ENCODE data around the gene BBX.

Gene BBX

DNA sequence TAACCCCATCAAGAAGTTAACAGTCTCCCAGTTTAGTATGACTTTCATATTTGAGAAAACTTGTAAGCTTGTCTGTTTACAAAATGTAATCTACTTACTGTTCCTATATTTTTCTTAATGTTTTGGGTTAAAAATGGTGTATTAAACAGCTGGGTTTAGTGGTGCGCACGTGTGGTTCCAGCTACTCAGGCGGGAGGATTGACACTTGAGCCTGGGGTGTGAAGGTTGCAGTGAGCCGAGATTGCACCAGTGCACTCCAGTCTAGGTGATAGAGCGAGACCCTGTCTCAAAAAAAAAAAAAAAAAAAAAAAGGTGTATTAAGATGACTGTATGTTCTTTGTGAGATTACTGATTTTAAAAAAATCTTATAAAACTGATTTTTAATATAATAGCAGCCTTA lies 69.3 kb downstream of the BBX start:
- Mint-ChIP-seq H3K27me3 (no peaks in the 10 kb centered on the region), H3K4me1 (ENCODE audit: low read depth in 2 of 2) (peaks cover 24 to 46% of the 10 kb centered on the region in 2 donors), H3K4me3 (no peak overlapping the region), H3K36me3 (ENCODE audit: insufficient read depth) (no peaks in the 10 kb centered on the region), H3K9me3 (no peaks in the 10 kb centered on the region), H3K27ac (peak overlapping the region in 1 of 2 donors; percentile 1)
- no peak for DNase-seq
- no peak for ATAC-seq (replicated peaks)

DNA sequence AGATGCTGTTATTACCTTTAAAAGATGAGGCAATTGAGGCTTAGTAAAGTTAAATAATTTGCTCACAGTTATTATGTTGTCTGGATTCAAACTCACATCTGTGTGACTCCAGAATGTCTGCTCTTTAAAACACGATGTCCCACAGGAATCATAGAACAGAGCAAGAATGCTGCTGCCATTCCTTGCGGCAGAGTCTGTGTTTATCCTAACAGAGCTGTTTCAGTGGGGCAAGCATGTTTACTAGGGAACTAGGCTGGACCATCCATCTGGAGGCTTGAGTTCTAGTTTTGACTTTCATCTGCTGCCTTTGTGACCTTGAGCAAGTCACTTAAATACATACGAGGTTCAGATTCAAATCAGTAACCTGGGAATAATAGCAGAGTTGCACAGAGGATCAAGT lies 72.1 kb downstream of the BBX start:
- Mint-ChIP-seq H3K4me1 (ENCODE audit: low read depth in 2 of 2) (peaks cover 34 to 56% of the 10 kb centered on the region in 2 donors), H3K36me3 (ENCODE audit: insufficient read depth) (no peaks in the 10 kb centered on the region), H3K27ac (no peak overlapping the region), H3K27me3 (no peaks in the 10 kb centered on the region), H3K4me3 (no peak overlapping the region), H3K9me3 (no peaks in the 10 kb centered on the region)
- ATAC-seq (replicated peaks) (no peak), DNase-seq (no peak)

DNA sequence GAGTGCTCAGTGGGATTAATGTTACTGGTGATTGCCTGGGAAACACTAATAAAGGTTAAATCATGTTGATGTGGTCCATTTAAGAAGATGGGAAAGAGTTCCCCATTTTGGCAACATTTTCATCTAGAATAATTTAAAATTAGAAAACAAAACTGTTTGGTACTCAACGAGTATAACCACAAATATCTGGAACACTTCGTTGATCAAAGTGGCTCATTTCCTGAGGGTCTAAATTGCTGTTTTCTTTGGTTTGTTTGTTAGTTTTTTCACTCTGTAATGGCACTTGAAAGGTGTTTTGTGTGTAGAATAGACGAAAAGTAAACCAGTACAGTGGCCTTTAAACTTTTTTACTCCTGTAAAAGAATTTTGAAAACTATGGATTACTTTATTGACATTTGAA lies 73.9 kb downstream of the BBX start:
- no peak for DNase-seq
- ATAC-seq (replicated peaks): no peak
- peaks cover 42 to 61% of the 10 kb centered on the region in 2 donors for H3K4me1 Mint-ChIP-seq (ENCODE audit: low read depth in 2 of 2)
- no peaks in the 10 kb centered on the region for H3K27me3 Mint-ChIP-seq
- peak overlapping the region in 1 of 2 donors; percentile 22 for H3K4me3 Mint-ChIP-seq
- H3K36me3 Mint-ChIP-seq (ENCODE audit: insufficient read depth): no peaks in the 10 kb centered on the region
- no peak overlapping the region for H3K27ac Mint-ChIP-seq
- no peaks in the 10 kb centered on the region for H3K9me3 Mint-ChIP-seq

DNA sequence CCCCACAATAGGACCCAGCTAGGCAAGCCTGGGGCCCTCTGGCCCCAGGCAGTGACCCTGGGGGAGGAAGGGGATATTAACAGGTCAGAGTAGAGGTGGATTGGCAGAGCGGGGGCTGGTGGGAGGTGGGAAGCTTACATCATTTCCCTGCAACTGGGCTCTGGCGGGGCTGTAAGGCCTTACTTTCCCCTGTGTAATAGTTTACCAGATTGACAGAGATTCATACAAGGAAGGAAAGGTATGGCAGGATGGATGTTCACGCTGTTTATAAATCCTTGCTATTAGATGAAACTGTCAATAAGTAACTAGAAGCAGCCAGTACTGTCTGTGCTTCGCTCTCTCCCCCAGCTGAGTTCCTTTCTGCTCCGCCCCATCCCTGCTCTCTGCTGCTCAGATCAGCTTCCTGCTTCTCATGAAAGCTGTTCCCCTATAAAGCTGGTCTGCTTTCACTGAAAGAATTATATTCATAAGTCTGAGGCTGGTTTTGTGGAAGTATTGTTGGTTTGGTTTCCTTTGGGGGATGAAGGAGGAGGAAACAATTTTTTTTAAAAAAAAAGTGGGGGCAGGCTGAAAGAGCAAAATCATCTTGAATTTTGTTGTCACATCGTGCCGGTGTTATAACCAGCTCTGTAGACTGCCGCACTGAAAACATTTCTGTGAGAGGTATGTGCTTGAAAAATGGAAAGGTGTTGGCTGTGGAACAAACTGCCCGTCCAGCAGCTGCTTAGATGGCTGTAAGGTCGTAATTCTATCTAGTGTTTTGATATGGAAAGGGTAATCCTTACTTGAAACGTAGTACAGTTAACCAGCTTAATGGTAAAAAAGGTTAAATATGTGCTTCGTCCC lies 76.4 kb downstream of the BBX start:
- Mint-ChIP-seq H3K4me1 (ENCODE audit: low read depth in 2 of 2) (peaks cover 42 to 58% of the 10 kb centered on the region in 2 donors), H3K4me3 (peak overlapping the region; percentile 80 to 90), H3K36me3 (ENCODE audit: insufficient read depth) (no peaks in the 10 kb centered on the region), H3K27ac (peak overlapping the region; percentile 67 to 84), H3K27me3 (no peaks in the 10 kb centered on the region), H3K9me3 (no peaks in the 10 kb centered on the region)
- ATAC-seq (replicated peaks) (peak; percentile 86), DNase-seq (peak; percentile 25 to 37 (median 31))

DNA sequence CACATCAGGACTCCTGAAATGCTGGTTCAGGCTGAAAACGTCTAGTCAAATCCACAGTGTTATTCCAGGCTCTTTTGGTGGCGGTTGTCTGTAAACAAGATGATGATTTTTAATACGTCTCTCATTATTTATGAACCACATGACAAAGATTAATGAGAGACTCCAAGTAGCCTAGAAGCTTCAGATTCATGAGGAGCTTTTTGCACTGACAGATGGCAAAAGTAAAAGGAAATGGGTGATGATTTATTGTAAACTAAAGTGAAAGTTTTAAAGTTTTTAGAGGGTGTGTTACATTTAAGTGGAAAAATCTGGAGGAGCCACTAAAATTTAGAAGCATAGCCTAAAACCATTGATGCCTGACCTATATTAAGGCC lies 77.0 kb downstream of the BBX start:
- no peak for ATAC-seq (replicated peaks)
- DNase-seq: no peak
- no peaks in the 10 kb centered on the region for H3K36me3 Mint-ChIP-seq (ENCODE audit: insufficient read depth)
- H3K27me3 Mint-ChIP-seq: no peaks in the 10 kb centered on the region
- H3K27ac Mint-ChIP-seq: peak overlapping the region; percentile 67 to 84
- H3K9me3 Mint-ChIP-seq: no peaks in the 10 kb centered on the region
- H3K4me1 Mint-ChIP-seq (ENCODE audit: low read depth in 2 of 2): peaks cover 42 to 61% of the 10 kb centered on the region in 2 donors
- H3K4me3 Mint-ChIP-seq: peak overlapping the region; percentile 80 to 90

DNA sequence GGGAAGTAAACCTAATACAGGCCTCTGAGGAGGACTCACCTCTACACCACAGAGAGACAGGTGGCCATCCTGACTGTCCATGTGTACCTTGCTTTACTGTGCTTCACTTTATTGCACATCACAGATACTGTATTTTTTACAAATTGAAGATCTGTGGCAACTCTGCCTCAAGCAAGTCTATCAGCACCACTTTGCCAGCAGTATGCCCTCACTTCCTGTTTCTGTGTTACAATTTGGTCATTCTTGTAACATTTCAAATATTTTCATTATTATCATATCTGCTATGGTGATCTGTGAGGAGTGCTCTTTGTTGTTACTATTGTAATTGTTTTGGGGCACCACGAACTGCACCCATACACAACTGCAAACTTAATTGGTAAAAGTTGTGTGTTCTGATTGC lies 78.0 kb downstream of the BBX start:
- no peak for ATAC-seq (replicated peaks)
- Mint-ChIP-seq H3K4me1 (ENCODE audit: low read depth in 2 of 2) (peaks cover 36 to 65% of the 10 kb centered on the region in 2 donors), H3K4me3 (peak overlapping the region; percentile 2 to 7), H3K27ac (peak overlapping the region; percentile 67 to 81), H3K36me3 (ENCODE audit: insufficient read depth) (no peaks in the 10 kb centered on the region), H3K9me3 (no peaks in the 10 kb centered on the region), H3K27me3 (no peaks in the 10 kb centered on the region)
- DNase-seq: no peak

DNA sequence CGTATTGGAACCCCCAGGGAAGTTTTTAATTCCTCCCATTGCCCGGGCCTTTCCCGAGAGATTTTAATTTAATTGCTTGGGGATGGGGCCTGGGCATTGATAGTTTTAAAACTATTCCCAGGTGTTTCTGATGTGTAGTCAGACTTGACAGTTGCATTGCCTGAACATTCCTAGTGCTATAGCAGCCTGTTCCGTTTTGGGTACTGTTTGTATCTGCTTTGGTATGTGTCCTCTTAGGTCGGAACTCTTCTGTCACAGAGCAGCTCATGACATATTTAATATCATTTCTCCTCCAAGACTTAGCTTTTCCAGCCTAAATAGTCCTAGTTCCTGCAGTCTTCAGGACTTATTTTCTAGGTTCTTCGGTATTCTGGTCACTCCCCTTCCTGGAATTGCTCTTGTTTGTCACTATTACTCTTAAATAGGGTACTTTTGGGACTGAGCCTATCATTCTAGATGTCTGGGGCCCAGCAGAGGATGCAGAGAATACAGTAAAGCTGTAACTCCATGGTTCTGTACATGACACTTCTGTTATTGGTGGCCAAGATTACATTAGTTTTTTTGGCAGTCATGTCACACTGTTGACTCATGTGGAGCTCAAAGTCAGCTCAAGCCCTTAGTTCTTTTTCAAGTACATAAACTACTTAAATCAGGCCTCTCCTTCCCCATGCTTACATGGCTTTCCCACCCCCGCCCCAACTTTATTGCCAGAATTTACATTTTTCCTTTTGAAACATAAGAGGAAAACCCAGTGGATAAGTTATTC lies 81.5 kb downstream of the BBX start:
- ATAC-seq (replicated peaks) (no peak), DNase-seq (no peak)
- H3K36me3 Mint-ChIP-seq (ENCODE audit: insufficient read depth): no peaks in the 10 kb centered on the region
- H3K27me3 Mint-ChIP-seq: no peaks in the 10 kb centered on the region
- H3K27ac Mint-ChIP-seq: peak overlapping the region in 1 of 2 donors; percentile 35
- no peaks in the 10 kb centered on the region for H3K9me3 Mint-ChIP-seq
- H3K4me1 Mint-ChIP-seq (ENCODE audit: low read depth in 2 of 2): peaks cover 26 to 61% of the 10 kb centered on the region in 2 donors
- H3K4me3 Mint-ChIP-seq: no peak overlapping the region

DNA sequence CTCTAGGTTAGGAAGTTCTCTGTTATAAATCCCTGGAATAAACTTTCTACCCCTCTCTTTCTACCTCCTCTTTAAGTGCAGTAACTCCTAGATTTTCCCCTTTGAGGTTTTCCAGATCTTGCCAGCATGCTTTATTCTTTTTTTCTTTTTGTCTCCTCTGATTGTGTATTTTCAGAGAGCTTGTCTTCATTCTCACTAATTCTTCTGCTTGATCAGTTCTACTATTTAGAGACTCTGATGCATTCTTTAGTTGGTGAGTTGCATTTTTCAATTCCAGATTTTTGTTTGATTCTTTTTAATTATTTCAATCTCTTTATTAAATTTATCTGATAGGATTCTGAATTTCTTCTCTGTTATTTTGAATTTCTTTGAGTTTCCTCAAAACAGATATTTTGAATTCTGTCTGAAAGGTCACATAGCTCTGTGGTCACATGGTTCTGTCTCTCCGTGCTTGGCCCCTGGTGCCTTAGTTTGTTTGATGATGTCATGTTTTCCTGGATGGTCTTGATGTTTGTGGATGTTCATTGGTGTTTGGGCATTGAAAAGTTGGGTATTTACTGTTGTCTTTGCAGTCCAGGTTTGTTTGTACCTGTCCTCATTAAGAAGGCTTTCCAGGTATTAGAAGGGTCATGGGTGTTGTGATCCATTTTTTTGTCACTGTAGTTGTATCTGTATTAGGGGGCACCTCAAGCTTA lies 89.2 kb downstream of the BBX start:
- Mint-ChIP-seq H3K27me3 (no peaks in the 10 kb centered on the region), H3K4me1 (ENCODE audit: low read depth in 2 of 2) (peaks cover 12 to 46% of the 10 kb centered on the region in 2 donors), H3K9me3 (peaks cover 7 to 8% of the 10 kb centered on the region in 2 donors), H3K36me3 (ENCODE audit: insufficient read depth) (no peaks in the 10 kb centered on the region), H3K27ac (no peak overlapping the region), H3K4me3 (no peak overlapping the region)
- no peak for ATAC-seq (replicated peaks)
- no peak for DNase-seq

DNA sequence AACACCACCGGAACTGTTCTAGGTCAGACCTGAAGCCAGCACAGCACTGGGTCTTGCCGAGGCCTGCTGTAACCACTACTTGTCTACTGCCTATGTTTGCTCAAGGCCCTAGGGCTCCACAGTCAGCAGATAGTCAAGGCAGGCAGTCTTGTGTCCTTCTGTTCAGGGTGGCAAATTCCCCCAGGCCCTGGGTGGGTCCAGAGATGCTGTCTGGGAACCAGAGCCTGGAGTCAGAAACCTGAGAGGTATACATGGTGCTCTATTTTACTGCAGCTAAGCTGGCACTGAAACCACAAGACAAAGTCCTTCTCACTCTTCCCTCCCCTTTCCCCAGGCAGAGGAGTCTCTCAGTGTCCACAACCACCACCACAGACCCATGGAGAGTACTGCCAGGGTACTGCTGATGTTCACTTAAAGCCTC lies 89.9 kb downstream of the BBX start:
- Mint-ChIP-seq H3K4me3 (no peak overlapping the region), H3K27me3 (no peaks in the 10 kb centered on the region), H3K4me1 (ENCODE audit: low read depth in 2 of 2) (peaks cover 15 to 51% of the 10 kb centered on the region in 2 donors), H3K9me3 (peaks cover 7 to 8% of the 10 kb centered on the region in 2 donors), H3K36me3 (ENCODE audit: insufficient read depth) (no peaks in the 10 kb centered on the region), H3K27ac (no peak overlapping the region)
- no peak for DNase-seq
- no peak for ATAC-seq (replicated peaks)

DNA sequence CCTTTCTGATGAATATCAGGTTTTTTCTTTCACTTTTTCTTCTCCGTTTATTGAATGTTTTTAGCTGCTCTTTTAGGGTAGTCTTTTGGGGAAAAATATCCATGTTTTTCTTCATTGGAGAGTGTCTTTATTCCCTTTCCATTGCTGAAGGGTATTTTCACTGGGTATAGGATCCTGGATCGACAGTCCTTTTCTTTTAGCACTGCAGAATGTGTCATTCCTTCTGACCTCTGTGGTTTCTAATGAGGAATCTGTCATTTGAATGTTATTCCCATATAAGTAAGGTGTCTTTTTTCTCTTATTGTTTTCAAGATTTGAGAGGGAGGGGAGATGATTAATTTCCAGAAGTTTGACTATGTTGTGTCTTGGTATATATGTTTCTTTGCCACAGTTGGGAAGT lies 96.8 kb downstream of the BBX start:
- no peak overlapping the region for H3K4me3 Mint-ChIP-seq

DNA sequence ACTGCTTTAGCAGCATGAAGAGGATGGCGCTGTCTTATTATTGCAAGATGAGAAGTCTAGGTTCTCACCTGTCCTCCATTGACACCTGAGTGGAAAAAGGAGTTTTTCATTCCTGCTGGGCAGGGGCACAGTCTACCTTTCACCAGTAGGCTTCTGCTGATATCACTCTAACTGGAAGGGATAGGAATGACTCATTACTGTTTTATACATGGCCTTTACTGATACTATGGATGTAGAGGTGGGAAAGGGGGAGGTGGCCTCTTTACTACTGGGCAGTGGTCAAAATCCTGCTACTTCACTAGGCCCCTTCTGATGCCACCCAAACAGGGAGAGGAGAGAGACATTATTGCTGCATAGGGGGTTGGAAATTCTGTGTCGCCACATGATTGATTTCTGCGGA lies 97.8 kb downstream of the BBX start:
- H3K27ac Mint-ChIP-seq: no peak overlapping the region
- ATAC-seq (replicated peaks) (no peak), DNase-seq (no peak)
- no peaks in the 10 kb centered on the region for H3K27me3 Mint-ChIP-seq
- H3K36me3 Mint-ChIP-seq (ENCODE audit: insufficient read depth): no peaks in the 10 kb centered on the region
- no peaks in the 10 kb centered on the region for H3K9me3 Mint-ChIP-seq
- peaks cover 27 to 67% of the 10 kb centered on the region in 2 donors for H3K4me1 Mint-ChIP-seq (ENCODE audit: low read depth in 2 of 2)
- H3K4me3 Mint-ChIP-seq: no peak overlapping the region

More for the DNA sequence above, 96.8 kb downstream of the BBX start:
- H3K27me3 Mint-ChIP-seq: no peaks in the 10 kb centered on the region
- no peaks in the 10 kb centered on the region for H3K36me3 Mint-ChIP-seq (ENCODE audit: insufficient read depth)
- ATAC-seq (replicated peaks) (no peak), DNase-seq (no peak)
- peaks cover 30 to 72% of the 10 kb centered on the region in 2 donors for H3K4me1 Mint-ChIP-seq (ENCODE audit: low read depth in 2 of 2)
- H3K9me3 Mint-ChIP-seq: no peaks in the 10 kb centered on the region
- H3K27ac Mint-ChIP-seq: no peak overlapping the region

DNA sequence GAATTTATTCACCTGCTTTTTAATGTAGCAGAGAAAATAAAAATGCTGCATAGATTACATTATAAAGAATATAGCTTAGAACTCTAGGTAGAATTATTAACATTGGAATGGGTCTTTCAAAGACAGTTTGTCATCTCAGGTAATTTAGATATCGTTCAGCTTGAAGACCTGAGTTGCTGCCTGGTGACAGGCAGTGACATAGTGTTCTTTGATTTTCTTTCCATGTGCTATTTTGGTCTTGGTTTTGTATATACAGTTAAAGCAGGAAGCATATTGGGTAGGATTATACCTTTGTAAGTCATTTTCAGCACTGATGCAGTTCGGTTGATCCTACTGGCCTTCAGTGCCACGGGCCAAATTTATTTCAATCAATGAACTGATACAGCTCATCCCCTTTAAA lies 98.7 kb downstream of the BBX start:
- no peaks in the 10 kb centered on the region for H3K9me3 Mint-ChIP-seq
- H3K27me3 Mint-ChIP-seq: no peaks in the 10 kb centered on the region
- no peaks in the 10 kb centered on the region for H3K36me3 Mint-ChIP-seq (ENCODE audit: insufficient read depth)
- no peak overlapping the region for H3K27ac Mint-ChIP-seq
- H3K4me1 Mint-ChIP-seq (ENCODE audit: low read depth in 2 of 2): peaks cover 27 to 63% of the 10 kb centered on the region in 2 donors
- DNase-seq (no peak), ATAC-seq (replicated peaks) (no peak)
- H3K4me3 Mint-ChIP-seq: no peak overlapping the region

DNA sequence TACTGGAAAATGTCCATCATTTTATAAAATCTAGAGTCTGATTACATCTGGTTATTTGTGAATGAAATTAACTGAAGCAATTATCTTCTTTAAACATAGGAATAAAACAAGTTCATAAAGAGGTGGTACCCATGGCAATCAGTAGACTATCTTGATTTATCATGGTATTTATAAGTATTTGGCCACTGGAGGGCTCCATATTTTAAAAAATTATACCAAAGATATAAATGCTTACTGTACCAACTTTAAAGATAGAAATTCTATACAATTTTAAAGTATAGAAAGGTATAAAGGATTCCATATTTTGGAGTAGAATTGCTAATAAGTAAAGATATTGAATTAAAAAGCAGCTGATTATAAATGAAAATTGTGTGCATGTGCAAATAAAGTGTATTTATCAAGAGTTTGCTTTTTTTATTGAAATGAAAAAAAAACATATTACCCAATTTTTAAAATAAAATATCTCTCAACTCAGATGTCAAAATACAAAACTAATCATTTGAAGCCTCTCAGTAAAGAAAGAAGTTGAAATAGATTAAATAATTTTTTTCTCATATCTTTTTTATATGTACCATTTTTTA lies 105.3 kb downstream of the BBX start:
- H3K36me3 Mint-ChIP-seq (ENCODE audit: insufficient read depth): no peaks in the 10 kb centered on the region
- no peaks in the 10 kb centered on the region for H3K9me3 Mint-ChIP-seq
- no peak overlapping the region for H3K4me3 Mint-ChIP-seq
- ATAC-seq (replicated peaks) (no peak), DNase-seq (no peak)
- H3K27ac Mint-ChIP-seq: no peak overlapping the region
- no peaks in the 10 kb centered on the region for H3K27me3 Mint-ChIP-seq
- peaks cover 18 to 30% of the 10 kb centered on the region in 2 donors for H3K4me1 Mint-ChIP-seq (ENCODE audit: low read depth in 2 of 2)
